KMS-11 (cell line): ENCODE measurements around the gene MACROD1.

Experiments used
- H2AFZ ChIP-seq: fragments of 200-600 bp; sonication (generic); 2 replicates; pipeline ENCODE4 v1.6.1; 2016; ENCODE audit warnings: antibody characterized with exemption, mixed run types, low read depth
- H3K27ac ChIP-seq: fragments of 200-600 bp; sonication (generic); 2 replicates; pipeline ENCODE4 v1.6.1; 2016; ENCODE audit warnings: mild to moderate bottlenecking, mixed run types
- H3K27me3 ChIP-seq: fragments of 200-600 bp; sonication (generic); 2 replicates; pipeline ENCODE4 v1.6.1; 2017; ENCODE audit warnings: mild to moderate bottlenecking, low read depth, mixed run types, moderate library complexity; ENCODE audit not compliant: insufficient read depth
- H3K36me3 ChIP-seq: fragments of 200-600 bp; sonication (generic); 2 replicates; pipeline ENCODE4 v1.6.1; 2017; ENCODE audit warnings: mild to moderate bottlenecking, mixed run types; ENCODE audit not compliant: insufficient read depth
- H3K4me1 ChIP-seq: fragments of 200-600 bp; sonication (generic); 2 replicates; pipeline ENCODE4 v1.6.1; 2016; ENCODE audit warnings: mild to moderate bottlenecking, low read depth, mixed run types; ENCODE audit not compliant: poor library complexity, severe bottlenecking
- H3K4me2 ChIP-seq: fragments of 200-600 bp; sonication (generic); 2 replicates; pipeline ENCODE4 v1.7.0; 2016; ENCODE audit warnings: mild to moderate bottlenecking, mixed run types
- H3K4me3 ChIP-seq: fragments of 200-600 bp; sonication (generic); IDR thresholded peaks from 2 replicates; pipeline ENCODE4 v1.6.1; 2017; ENCODE audit warnings: low read depth, low read length, mixed read lengths; ENCODE audit not compliant: insufficient read depth
- H3K79me2 ChIP-seq: fragments of 200-600 bp; sonication (generic); 2 replicates; pipeline ENCODE4 v1.6.1; 2016; ENCODE audit warnings: low read depth, mixed run types; ENCODE audit not compliant: insufficient read depth
- H3K9ac ChIP-seq: fragments of 200-600 bp; sonication (generic); 2 replicates; pipeline ENCODE4 v1.6.1; 2016; ENCODE audit warnings: mild to moderate bottlenecking, mixed run types
- H4K20me1 ChIP-seq: fragments of 200-600 bp; sonication (generic); 2 replicates; pipeline ENCODE4 v1.6.1; 2016; ENCODE audit warnings: mild to moderate bottlenecking, mixed run types; ENCODE audit not compliant: insufficient read depth
- TF ChIP-seq, protein P1 (sequence below): fragments of 200-600 bp; sonication (generic); conservative IDR thresholded peaks from 2 replicates; pipeline ENCODE4 v1.6.1; 2017; ENCODE audit warnings: low read depth, mild to moderate bottlenecking, antibody characterized with exemption, low read length, moderate library complexity, mixed read lengths

Gene MACROD1

GRCh38 chr11:64035576-64035975, 130.3 kb downstream of the MACROD1 start, which contains the start of gene FLRT1:
Gene FLRT1 (plus strand): TSS chr11:64035931. CDS start chr11:64116268, 80,337 bp downstream.
- no peaks in the 10 kb centered on the region for H3K79me2 ChIP-seq
- H2AFZ ChIP-seq = no peak within 1 kb of the TSS
- H3K27me3 ChIP-seq = no peaks in the 10 kb centered on the region
- TF ChIP-seq, protein P1, sequence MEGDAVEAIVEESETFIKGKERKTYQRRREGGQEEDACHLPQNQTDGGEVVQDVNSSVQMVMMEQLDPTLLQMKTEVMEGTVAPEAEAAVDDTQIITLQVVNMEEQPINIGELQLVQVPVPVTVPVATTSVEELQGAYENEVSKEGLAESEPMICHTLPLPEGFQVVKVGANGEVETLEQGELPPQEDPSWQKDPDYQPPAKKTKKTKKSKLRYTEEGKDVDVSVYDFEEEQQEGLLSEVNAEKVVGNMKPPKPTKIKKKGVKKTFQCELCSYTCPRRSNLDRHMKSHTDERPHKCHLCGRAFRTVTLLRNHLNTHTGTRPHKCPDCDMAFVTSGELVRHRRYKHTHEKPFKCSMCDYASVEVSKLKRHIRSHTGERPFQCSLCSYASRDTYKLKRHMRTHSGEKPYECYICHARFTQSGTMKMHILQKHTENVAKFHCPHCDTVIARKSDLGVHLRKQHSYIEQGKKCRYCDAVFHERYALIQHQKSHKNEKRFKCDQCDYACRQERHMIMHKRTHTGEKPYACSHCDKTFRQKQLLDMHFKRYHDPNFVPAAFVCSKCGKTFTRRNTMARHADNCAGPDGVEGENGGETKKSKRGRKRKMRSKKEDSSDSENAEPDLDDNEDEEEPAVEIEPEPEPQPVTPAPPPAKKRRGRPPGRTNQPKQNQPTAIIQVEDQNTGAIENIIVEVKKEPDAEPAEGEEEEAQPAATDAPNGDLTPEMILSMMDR = no peak
- no peaks in the 10 kb centered on the region for H3K4me1 ChIP-seq
- H3K4me3 ChIP-seq = no peak within 1 kb of the TSS
- no peaks in the 10 kb centered on the region for H3K36me3 ChIP-seq
- no peak within 1 kb of the TSS for H3K27ac ChIP-seq
- H3K9ac ChIP-seq = no peak within 1 kb of the TSS
- H4K20me1 ChIP-seq = no peaks in the 10 kb centered on the region
- no peak within 1 kb of the TSS for H3K4me2 ChIP-seq

DNA sequence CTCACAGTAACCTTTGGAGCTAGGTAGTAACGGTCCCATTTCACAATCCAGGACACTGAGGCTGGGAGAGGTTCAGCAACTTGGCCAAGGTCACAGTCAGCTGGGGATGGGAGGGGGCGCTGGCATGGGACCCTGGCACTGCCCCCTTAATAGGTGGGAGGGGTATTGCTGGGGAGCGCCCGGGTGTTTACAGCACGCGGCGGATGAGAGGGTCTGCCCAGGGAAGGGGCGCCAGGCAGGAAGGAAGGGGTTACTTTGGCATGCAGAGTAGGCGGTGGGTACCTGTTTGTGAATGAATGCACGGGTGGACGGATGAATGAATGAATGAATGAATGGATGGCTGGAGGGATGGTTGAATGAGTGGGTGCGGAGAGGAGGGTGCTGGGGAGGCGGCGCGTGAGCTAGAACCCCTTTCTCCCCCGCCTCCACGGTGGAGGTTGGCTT, 130.8 kb downstream of the MACROD1 start:
- no peak overlapping the region for H3K4me3 ChIP-seq
- H2AFZ ChIP-seq = no peak overlapping the region
- H4K20me1 ChIP-seq = no peaks in the 10 kb centered on the region
- H3K4me1 ChIP-seq = no peaks in the 10 kb centered on the region
- H3K36me3 ChIP-seq = no peaks in the 10 kb centered on the region
- no peak overlapping the region for H3K9ac ChIP-seq
- no peak overlapping the region for H3K27ac ChIP-seq
- H3K4me2 ChIP-seq = no peak overlapping the region
- TF ChIP-seq, protein P1 = no peak
- H3K79me2 ChIP-seq = no peaks in the 10 kb centered on the region
- no peaks in the 10 kb centered on the region for H3K27me3 ChIP-seq

DNA sequence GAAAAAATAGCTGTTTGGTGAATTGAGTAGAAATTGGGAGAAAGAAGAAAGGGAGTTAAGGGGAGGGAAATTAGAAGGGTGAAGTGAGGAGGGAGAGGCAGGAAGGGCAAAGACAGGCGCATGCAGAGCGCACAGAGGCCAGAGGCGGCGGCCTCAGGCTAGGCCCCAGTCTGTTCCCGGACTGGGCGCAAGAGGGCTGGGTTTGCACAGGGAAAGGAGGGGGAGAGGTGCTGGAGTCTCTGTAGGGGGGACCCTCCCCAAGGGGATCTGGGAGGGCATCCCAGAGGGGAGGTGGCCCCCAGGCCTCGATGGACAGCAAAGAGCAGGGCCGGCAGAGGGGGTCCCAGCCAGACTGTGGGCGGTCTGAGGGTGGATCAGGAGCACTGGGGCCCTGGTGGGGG, 131.5 kb downstream of the MACROD1 start:
- H3K27ac ChIP-seq = no peak overlapping the region
- H4K20me1 ChIP-seq = no peaks in the 10 kb centered on the region
- H3K79me2 ChIP-seq = no peaks in the 10 kb centered on the region
- H3K4me3 ChIP-seq = no peak overlapping the region
- H3K9ac ChIP-seq = no peak overlapping the region
- H3K27me3 ChIP-seq = no peaks in the 10 kb centered on the region
- no peak overlapping the region for H3K4me2 ChIP-seq
- TF ChIP-seq, protein P1 = no peak
- no peaks in the 10 kb centered on the region for H3K4me1 ChIP-seq
- no peak overlapping the region for H2AFZ ChIP-seq
- no peaks in the 10 kb centered on the region for H3K36me3 ChIP-seq

- H4K20me1 ChIP-seq = no peaks in the 10 kb centered on the region
- H3K4me3 ChIP-seq = no peak overlapping the region
- H3K36me3 ChIP-seq = no peaks in the 10 kb centered on the region
- H3K27ac ChIP-seq = no peak overlapping the region
- TF ChIP-seq, protein P1 = no peak
- no peak overlapping the region for H3K9ac ChIP-seq
- H3K4me2 ChIP-seq = no peak overlapping the region
- no peaks in the 10 kb centered on the region for H3K79me2 ChIP-seq
- no peaks in the 10 kb centered on the region for H3K27me3 ChIP-seq
- H3K4me1 ChIP-seq = no peaks in the 10 kb centered on the region
- no peak overlapping the region for H2AFZ ChIP-seq
Measured at GRCh38 chr11:64032050-64032449, 133.9 kb downstream of the MACROD1 start.
